Measurements from ENCODE around the gene VARS2.

GRCh38 chr6:30937265-30937664 is 23.2 kb downstream of the VARS2 start:
- TF ChIP-seq, protein P1, sequence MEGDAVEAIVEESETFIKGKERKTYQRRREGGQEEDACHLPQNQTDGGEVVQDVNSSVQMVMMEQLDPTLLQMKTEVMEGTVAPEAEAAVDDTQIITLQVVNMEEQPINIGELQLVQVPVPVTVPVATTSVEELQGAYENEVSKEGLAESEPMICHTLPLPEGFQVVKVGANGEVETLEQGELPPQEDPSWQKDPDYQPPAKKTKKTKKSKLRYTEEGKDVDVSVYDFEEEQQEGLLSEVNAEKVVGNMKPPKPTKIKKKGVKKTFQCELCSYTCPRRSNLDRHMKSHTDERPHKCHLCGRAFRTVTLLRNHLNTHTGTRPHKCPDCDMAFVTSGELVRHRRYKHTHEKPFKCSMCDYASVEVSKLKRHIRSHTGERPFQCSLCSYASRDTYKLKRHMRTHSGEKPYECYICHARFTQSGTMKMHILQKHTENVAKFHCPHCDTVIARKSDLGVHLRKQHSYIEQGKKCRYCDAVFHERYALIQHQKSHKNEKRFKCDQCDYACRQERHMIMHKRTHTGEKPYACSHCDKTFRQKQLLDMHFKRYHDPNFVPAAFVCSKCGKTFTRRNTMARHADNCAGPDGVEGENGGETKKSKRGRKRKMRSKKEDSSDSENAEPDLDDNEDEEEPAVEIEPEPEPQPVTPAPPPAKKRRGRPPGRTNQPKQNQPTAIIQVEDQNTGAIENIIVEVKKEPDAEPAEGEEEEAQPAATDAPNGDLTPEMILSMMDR (conservative IDR thresholded peaks at IDR 0.05 in 1 of 2, IDR thresholded peaks at IDR 0.05 in 1 of 2; ENCODE audit: extremely low read depth in 1 of 2, insufficient read depth in 1 of 2, low read depth in 1 of 2, low read length in 2 of 2): no peak
- no peak for TF ChIP-seq EZH2 (IDR thresholded peaks at IDR 0.05; ENCODE audit: borderline replicate concordance, low read length)
